ENCODE results near the gene BCL11B.

DNA sequence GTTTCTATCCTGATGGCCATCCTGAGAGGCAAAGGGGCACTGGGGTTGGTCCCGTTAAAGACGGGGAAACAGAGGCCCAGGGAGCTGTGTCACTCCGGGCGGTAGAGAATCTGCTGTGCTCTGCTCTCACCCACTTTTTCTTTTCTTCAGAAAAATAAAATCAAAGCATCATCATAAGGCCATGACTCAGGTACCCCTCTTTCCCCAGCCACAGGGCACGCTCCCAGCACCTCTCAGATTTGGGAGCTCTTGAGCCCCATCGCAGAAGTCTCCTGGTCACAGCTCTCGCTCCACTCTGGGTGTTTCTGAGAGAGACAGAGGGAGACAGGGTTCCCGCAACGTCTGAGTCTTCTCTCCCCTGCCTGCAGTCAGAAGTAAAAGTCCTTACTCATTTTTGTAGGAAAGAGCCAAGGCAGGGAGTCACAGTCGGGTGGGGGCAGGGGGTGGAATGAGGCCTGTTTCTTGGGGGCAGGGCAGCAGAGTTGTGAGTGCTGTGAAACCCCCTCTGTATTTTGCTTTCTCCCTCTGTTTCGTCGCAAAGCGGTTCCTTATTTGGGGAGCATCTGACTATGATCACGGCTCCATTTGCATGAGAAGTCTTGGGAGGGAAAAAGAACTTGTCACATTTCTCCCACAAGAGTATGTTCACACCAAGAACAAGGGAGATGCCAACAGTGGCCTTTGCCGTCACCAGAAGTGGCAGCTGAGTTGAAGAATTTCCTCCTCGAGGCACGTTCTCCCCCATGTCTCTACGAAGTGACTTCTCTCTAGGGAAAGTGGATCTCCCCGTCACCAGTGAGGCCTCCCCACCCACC lies 139.0 kb downstream of the BCL11B start:
- TF ChIP-seq, protein P1, sequence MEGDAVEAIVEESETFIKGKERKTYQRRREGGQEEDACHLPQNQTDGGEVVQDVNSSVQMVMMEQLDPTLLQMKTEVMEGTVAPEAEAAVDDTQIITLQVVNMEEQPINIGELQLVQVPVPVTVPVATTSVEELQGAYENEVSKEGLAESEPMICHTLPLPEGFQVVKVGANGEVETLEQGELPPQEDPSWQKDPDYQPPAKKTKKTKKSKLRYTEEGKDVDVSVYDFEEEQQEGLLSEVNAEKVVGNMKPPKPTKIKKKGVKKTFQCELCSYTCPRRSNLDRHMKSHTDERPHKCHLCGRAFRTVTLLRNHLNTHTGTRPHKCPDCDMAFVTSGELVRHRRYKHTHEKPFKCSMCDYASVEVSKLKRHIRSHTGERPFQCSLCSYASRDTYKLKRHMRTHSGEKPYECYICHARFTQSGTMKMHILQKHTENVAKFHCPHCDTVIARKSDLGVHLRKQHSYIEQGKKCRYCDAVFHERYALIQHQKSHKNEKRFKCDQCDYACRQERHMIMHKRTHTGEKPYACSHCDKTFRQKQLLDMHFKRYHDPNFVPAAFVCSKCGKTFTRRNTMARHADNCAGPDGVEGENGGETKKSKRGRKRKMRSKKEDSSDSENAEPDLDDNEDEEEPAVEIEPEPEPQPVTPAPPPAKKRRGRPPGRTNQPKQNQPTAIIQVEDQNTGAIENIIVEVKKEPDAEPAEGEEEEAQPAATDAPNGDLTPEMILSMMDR (IDR thresholded peaks at IDR 0.05; ENCODE audit: low read length) = no peak
- no peak for TF ChIP-seq EZH2 (IDR thresholded peaks at IDR 0.05; ENCODE audit: borderline replicate concordance, low read length)
